Right cardiac atrium (tissue), 5 donors: ENCODE data around the gene CATSPERB. TPM values are rescaled to one million over a fixed set of nuclear protein-coding genes. Genes with fewer than 3 reads are reported as not detected.
"Not testable (repeated sequence)": the region's sequence is repeated elsewhere in the genome, so short reads cannot be mapped to it uniquely, and the experiment has no call there.

ENCODE experiments used
- ATAC-seq, 2 donors: fragments of 200-7000 bp; cut with Tn5 transposase; one replicate each; pipeline versions ENCODE4 v1.8.0 to v1.9.1; 2020; ENCODE audit warnings: moderate library complexity in 2 of 2, mild to moderate bottlenecking in 1 of 2
- DNase-seq, 3 donors: peaks; one replicate each; pipeline ENCODE4 v3.0.0-alpha.2; 2020
- H3K27ac ChIP-seq: one replicate; pipeline ENCODE4 v1.5.1; 2013; ENCODE audit warnings: mild to moderate bottlenecking, low read length, control low read depth, moderate library complexity
- H3K27me3 ChIP-seq: one replicate; pipeline ENCODE4 v1.6.1; 2013; ENCODE audit not compliant: control insufficient read depth, insufficient read depth
- H3K4me1 ChIP-seq: one replicate; pipeline ENCODE4 v1.6.1; 2013; ENCODE audit warnings: low read length; ENCODE audit not compliant: control insufficient read depth, insufficient read depth
- H3K4me3 ChIP-seq: one replicate; pipeline ENCODE4 v1.5.1; 2013; ENCODE audit warnings: low read length, control low read depth
- H3K9me3 ChIP-seq: one replicate; pipeline ENCODE4 v1.6.1; 2013; ENCODE audit warnings: low read length; ENCODE audit not compliant: control insufficient read depth
- whole genome bisulfite sequencing: extraction: QIAGEN DNeasy Blood & Tissue Kit; methylation state at CpG from one replicate; pipeline ENCODE4 v1.1.7; 2013; 5-methylcytosine and 5-hydroxymethylcytosine counted together
- intact Hi-C, 4 donors: fragments of 100-400 bp; cut with DNase I; formaldehyde crosslinking; loops; one replicate each; pipeline versions ENCODE4 v1.11.0 to v1.14.0; 2022 to 2023
- polyA plus RNA-seq: library from polyadenylated mRNA; stranded (reverse); fragments of 200-250 nt; gene quantifications from one replicate; pipeline ENCODE4 v1.2.3, GENCODE V29; 2013
- total RNA-seq, 4 donors: library from RNA; stranded (reverse); fragmentation: NEBNext Ultra II Directional; extraction: Animal tissue kit (Norgen Biotek cat#: 25700); gene quantifications; one replicate each; pipeline ENCODE4 v1.2.1, GENCODE V29; 2021
- donor health status: healthy with polysubstance abuse.
- donor health status: DM: no; HTN: yes; CAD: no.
- donor health status: DM: no; HTN: no; CAD: no.
- donor health status: DM: no; HTN: yes; CAD: no; lungs with severe emphysema.
- donor health status: DM: yes; HTN: yes; CAD: no.

Gene CATSPERB
- total and polyA plus RNA-seq, 5 donors = 0.48 to 3.2 (median 1.5) TPM

DNA sequence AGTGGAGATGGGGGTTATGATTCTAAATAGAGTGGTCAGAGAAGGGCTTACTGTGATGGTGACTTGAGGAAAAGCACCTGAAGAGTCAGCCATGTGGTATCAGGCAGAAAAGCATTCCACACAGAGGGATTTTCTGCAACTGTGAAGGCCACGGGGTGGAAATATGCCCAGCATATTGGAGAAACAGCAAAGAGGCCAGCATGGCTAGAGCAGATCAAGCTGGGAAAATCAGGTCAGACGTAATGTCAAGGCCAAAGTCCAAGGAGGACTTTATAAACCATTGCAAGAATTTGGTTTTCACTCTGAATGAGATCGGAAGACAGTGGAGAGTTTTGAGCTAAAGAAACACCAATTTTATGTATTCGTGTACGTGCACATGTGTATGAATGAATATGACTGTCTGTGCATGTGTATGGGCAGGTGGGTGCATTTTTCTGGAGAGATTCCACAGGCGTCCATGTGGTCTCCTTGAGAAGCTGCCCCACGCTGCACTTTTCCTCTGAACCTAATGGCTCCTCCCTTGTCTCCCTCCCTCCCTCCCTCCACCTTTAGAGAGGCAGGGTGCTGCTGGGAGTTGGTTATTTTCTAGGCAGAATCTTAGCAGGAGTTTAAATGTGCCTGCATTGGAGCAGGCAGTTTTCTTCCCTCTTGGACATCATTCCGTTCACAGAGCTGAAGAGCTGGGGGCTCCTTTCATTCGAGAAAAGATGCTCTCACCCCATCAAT is 124.4 kb downstream of the CATSPERB start:
- intact Hi-C loops = no loop called here
- no peak overlapping the region for H3K4me3 ChIP-seq
- no peaks in the 10 kb centered on the region for H3K4me1 ChIP-seq
- DNase-seq (no peak), ATAC-seq (no peak)
- H3K27me3 ChIP-seq = no peaks in the 10 kb centered on the region
- 70% methylated on average over 9 of the region's 9 CpGs for WGBS
- H3K27ac ChIP-seq = no peak overlapping the region
- no peaks in the 10 kb centered on the region for H3K9me3 ChIP-seq

DNA sequence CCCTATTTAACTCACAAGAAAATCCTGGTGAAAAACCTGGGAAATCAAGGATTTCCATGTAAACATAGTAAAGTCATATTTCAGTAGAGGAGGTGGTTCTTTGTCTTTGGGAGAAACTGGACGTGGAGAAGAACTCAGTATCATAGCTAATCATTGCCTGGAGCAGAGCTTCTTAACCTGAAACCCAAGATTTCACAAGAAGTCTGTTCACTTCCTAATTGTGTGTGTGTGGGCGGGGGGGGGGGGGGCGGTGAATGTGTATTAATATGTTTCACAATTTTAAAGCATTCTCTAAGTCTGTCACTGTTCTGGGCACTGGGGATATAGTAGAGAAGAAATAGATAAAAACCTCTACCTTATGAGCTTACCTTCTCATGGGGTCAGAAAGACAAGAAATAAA is 125.0 kb downstream of the CATSPERB start:
- no peaks in the 10 kb centered on the region for H3K27me3 ChIP-seq
- ATAC-seq (no peak), DNase-seq (no peak)
- no peaks in the 10 kb centered on the region for H3K9me3 ChIP-seq
- no peak overlapping the region for H3K4me3 ChIP-seq
- H3K27ac ChIP-seq = no peak overlapping the region
- no peaks in the 10 kb centered on the region for H3K4me1 ChIP-seq
- intact Hi-C loops = no loop called here
- WGBS = 54% methylated on average over 3 of the region's 3 CpGs

DNA sequence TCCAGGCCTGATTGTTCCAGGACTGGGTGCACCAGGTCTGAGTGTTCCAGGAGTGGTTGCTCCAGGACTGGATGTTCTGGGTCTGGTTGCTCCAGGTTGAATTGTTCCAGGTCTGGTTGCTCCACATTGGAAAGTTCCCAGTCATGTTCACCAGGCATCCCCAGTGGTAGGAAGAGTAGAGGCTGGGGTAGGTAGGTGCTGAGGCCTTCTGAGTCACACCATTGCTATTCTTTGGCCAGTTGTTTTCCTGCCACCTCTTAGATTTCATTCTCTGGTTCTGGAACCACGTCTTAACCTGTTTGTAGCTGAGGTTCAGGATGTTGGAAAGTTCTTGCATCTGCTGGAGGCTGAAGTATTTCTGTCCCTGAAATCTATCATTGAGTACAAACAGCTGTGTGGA is 127.3 kb downstream of the CATSPERB start:
- not testable (repeated sequence) for ATAC-seq
- 70% methylated on average over 1 of the region's 1 CpG for WGBS

DNA sequence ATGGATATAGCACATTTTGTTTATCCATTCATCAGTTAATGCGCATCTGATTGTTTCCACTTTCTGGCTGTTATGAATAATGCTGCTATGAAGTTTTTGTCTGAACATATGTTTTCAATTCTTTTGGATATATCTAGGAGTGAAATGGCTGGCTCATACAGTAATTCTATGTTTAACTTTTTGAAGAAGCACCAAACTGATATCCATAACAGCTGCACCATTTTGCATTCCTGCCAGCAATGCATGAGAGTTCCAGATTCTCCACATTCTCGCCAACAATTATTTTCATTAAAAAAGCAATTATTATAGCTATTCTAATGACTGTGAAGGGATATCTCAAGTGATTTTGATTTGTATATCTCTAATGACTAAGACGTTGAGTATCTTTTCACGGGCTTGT is 131.9 kb downstream of the CATSPERB start:
- WGBS = 57% methylated on average over 4 of the region's 4 CpGs
- H3K4me1 ChIP-seq = no peaks in the 10 kb centered on the region

More for the DNA sequence above, 127.3 kb downstream of the CATSPERB start:
- DNase-seq, H3K4me1 ChIP-seq, H3K9me3 ChIP-seq, H3K4me3 ChIP-seq, H3K27me3 ChIP-seq, intact Hi-C loops, H3K27ac ChIP-seq: not testable (repeated sequence)

DNA sequence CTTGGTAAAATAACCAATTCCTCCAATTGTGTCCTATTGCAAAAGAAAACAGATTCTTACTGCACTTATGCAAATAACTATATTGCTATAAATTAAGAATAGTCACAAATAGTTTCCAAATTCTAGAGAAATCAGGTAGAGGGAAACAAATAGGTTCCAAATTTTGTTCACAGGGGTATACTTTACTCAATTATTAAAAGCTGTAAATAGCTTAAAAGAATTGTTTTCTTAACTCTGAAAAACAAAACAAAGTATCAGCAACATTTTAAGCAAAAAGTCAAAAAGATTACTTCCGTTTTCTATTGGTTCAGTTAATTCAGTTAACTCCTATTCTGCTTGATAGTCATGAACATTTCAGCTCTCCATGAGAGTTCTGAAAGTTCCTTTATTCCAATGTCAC is 136.2 kb downstream of the CATSPERB start:
- H3K4me3 ChIP-seq = no peak overlapping the region
- DNase-seq (no peak), ATAC-seq (no peak)
- no peaks in the 10 kb centered on the region for H3K9me3 ChIP-seq
- H3K27ac ChIP-seq = no peak overlapping the region
- H3K27me3 ChIP-seq = peaks cover 2% of the 10 kb centered on the region
- no peaks in the 10 kb centered on the region for H3K4me1 ChIP-seq
- WGBS = 86% methylated on average over 1 of the region's 1 CpG
- intact Hi-C loops = no loop called here

More for the DNA sequence above, 131.9 kb downstream of the CATSPERB start:
- intact Hi-C loops = no loop called here
- H3K27ac ChIP-seq = no peak overlapping the region
- H3K4me3 ChIP-seq = no peak overlapping the region
- no peaks in the 10 kb centered on the region for H3K27me3 ChIP-seq
- DNase-seq (no peak), ATAC-seq (no peak)
- no peaks in the 10 kb centered on the region for H3K9me3 ChIP-seq

DNA sequence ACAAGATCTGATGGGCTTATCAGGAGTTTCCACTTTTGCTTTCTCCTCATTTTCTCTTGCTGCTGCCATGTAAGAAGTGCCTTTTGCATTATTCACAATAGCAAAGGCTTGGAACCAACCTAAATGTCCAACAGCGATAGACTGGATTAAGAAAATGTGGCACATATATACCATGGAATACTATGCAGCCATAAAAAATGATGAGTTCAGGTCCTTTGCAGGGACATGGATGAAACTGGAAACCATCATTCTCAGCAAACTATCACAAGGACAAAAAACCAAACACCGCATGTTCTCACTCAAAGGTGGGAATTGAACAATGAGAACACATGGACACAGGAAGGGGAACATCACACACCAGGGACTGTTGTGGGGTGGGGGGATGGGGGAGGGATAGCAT is 137.9 kb downstream of the CATSPERB start:
- H3K27ac ChIP-seq, H3K4me3 ChIP-seq, ATAC-seq, H3K27me3 ChIP-seq, intact Hi-C loops, H3K9me3 ChIP-seq, DNase-seq, H3K4me1 ChIP-seq: not testable (repeated sequence)
- WGBS = 95% methylated on average over 2 of the region's 2 CpGs

DNA sequence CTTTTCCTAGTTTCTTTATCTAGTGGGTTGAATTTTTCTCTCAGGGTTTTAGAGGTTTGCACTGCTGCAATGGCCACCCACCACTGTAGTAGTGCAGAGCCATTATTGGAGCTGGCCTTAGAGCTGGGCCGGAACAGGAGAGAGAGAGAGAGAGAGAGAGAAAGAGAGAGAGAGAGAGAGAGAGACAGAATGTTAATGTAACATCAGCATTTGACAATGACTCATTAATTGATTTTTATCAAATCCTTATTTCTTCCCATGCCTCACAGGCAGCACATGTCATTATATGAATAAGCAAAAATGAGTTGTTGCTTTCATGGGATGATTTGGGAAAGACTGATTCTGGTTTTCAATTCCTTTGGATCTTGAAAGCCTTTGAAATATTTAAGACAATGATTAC is 145.5 kb downstream of the CATSPERB start:
- Histone ChIP-seq H3K27me3 (no peaks in the 10 kb centered on the region), H3K27ac (no peak overlapping the region), H3K9me3 (no peaks in the 10 kb centered on the region), H3K4me3 (no peak overlapping the region), H3K4me1 (no peaks in the 10 kb centered on the region)
- 68% methylated on average over 1 of the region's 1 CpG for WGBS
- ATAC-seq (no peak), DNase-seq (no peak)
- intact Hi-C loops = no loop called here

DNA sequence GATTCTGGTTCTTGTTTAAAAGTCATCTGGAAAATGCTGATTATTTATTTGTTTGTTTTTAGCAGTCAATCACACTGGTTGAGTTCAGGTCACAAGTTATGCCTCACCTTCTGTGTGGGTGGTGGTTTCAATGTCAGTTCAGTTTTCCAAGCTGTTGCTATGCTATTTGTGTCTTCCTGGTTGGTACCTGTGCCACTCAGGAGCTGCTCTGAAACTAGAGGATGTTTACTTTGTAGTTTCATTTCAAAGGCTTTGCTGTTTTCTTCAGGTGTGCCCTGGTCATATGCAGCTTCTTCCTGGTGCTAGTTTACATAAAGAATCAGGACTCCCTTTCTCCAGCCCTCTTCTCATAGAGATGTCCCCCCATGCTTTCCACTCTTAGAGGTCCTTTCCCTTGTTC is 146.0 kb downstream of the CATSPERB start:
- intact Hi-C loops = no loop called here
- no peaks in the 10 kb centered on the region for H3K9me3 ChIP-seq
- no peak overlapping the region for H3K27ac ChIP-seq
- no peak for DNase-seq
- H3K27me3 ChIP-seq = no peaks in the 10 kb centered on the region
- no peak for ATAC-seq
- H3K4me3 ChIP-seq = no peak overlapping the region
- no peaks in the 10 kb centered on the region for H3K4me1 ChIP-seq

DNA sequence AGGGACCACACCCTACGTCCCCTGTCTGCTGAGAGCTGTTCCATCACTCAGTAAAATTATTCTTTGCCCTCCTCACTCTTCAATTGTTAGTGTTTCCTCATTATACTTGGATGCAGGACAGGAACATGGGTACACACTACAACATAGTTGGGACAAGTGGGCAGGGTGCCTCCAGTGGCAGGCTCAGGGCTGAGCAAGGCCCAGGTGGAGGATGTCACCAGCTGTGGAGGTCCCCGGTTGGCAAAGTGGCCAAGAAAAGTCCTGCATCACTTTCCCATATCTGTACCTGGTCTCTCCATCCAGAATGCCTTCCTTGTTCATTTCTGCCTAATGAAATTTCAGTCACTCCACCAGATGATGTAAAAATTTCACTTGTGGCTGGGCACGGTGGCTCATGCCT is 149.1 kb downstream of the CATSPERB start:
- 81% methylated on average over 3 of the region's 3 CpGs for WGBS
- no peak for DNase-seq
- no peak overlapping the region for H3K4me3 ChIP-seq
- intact Hi-C loops = no loop called here
- no peak overlapping the region for H3K27ac ChIP-seq
- H3K27me3 ChIP-seq = peaks cover 2% of the 10 kb centered on the region
- no peak for ATAC-seq
- H3K4me1 ChIP-seq = no peaks in the 10 kb centered on the region
- H3K9me3 ChIP-seq = no peaks in the 10 kb centered on the region

DNA sequence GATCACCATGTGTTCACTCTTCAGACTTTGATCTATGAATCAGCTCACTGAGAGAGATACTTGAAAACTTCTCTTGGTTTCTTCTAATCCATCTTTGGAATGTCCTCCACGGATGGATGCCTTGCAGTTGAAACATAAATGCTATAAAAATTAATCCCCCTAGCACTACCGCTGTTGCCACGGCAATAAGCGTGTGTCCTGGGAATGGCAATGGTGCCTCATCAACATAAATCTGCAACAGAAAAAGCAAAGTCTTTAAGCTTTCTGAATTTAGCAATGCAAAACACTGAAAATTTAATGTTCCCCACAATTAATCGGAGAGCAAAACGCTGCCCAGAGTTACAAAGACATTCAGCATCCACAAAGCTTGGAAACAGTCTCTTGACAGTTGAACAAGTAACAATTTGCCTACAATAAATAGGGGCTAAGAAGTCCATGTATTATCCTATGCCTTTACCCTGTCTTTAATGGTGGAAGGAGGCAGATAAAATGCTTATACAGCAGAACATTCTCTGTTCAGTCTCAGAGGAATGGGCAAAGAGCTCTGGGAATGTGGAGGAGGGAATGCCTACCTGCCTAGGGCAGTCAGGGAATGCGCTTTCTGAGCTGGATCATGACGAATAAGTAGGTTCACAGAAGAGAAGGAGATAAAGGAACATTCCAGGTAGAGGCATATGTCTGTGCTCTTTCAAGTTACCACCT is 150.9 kb downstream of the CATSPERB start:
- intact Hi-C loops = no loop called here
- no peak overlapping the region for H3K4me3 ChIP-seq
- no peak for DNase-seq
- no peak for ATAC-seq
- peaks cover 2% of the 10 kb centered on the region for H3K27me3 ChIP-seq
- no peaks in the 10 kb centered on the region for H3K4me1 ChIP-seq
- H3K9me3 ChIP-seq = no peaks in the 10 kb centered on the region
- 52% methylated on average over 8 of the region's 8 CpGs for WGBS
- no peak overlapping the region for H3K27ac ChIP-seq

DNA sequence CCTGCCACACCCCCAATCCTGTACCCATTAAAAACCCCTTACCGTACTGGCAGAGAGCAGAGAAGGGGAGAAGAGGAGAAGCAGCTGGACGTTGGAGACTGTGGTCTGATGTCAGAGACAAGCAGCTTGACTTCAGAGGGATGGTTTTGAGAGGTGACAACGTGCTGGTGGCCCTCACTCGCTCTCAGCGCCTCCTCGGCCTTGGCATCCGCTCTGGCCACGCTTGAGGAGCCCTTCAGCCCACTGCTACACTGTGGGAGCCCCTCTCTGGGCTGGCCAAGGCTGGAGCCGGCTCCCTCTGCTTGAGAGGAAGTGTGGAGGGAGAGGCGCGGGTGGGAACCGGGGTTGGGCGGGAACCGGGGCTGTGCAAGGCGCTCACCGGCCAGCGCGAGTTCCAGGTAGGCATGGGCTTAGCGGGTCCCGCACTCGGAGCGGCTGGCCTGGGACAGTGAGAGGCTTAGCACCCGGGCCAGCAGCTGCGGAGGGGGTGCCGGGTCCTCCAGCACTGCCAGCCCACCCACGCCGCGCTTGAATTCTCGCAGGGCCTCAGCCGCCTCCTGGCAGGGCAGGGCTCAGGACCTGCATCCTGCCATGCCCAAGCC is 154.2 kb downstream of the CATSPERB start:
- intact Hi-C loops = no loop called here
- DNase-seq (no peak), ATAC-seq (no peak)
- no peaks in the 10 kb centered on the region for H3K9me3 ChIP-seq
- no peaks in the 10 kb centered on the region for H3K4me1 ChIP-seq
- 85% methylated on average over 30 of the region's 30 CpGs for WGBS
- no peak overlapping the region for H3K4me3 ChIP-seq
- H3K27ac ChIP-seq = no peak overlapping the region
- H3K27me3 ChIP-seq = peaks cover 2% of the 10 kb centered on the region
